Activated T-cell treated with anti-CD3 and anti-CD28 coated beads for 48 hours (primary cell): Measurements from ENCODE around the gene ATP2B2.
"Not testable (repeated sequence)": the region's sequence is repeated elsewhere in the genome, so short reads cannot be mapped to it uniquely, and the experiment has no call there.

Experiments used
- DNase-seq: peaks from one replicate; pipeline ENCODE4 v3.0.0-alpha.2; 2020; ENCODE audit warnings: low read depth

Gene ATP2B2

DNA sequence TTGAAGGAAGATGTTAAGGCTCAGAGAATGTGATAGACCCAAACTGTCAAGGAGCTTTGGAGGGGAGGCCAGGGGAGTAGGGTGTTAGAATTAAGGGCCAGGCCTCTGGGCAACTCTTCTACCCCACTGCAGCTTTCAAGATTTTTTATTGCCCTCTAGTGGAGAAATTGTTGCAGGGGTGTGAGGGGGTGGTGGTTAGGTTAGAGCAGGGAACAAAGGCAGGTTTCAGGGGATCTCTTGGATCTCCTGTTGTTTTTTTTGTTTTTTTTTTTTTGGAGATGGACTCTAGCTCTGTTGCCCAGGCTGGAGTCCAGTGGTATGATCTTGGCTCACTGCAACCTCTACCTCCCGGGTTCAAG lies 183.1 kb downstream of the ATP2B2 start:
- DNase-seq: no peak

DNA sequence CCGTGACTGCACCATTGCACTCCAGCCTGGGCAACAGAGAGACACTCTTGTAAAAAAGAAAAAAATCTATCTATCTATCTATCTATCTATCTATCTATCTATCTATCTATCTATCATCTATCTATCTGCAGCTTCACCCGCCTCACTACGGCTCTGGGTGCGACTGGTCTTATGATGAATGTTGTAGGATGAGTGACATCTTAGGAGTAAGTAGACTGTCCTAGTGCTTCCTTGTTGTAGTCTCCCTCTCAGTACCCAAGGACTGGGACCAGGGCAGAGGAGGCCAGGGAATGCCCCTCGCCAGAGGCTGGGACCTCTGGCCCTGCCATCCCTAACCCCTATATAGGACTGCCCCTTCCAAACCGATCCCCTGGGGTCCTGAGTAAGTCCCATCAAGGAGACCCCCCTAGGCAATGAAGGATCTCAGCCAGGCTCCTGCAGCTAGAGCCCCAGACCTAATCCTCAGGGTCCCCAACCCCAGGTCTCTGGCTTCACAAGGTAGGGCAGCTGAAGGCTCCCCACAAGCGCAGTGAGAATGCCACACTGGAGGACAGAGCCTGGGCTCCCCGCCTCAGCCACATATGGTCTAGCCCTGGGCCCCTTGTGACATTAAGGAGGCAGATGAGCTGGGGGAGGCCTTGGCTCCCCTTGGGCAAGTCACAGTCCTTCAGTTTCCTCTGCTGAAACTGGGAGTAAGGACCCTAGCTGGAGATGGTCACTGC lies 183.6 kb downstream of the ATP2B2 start:
- no peak for DNase-seq

DNA sequence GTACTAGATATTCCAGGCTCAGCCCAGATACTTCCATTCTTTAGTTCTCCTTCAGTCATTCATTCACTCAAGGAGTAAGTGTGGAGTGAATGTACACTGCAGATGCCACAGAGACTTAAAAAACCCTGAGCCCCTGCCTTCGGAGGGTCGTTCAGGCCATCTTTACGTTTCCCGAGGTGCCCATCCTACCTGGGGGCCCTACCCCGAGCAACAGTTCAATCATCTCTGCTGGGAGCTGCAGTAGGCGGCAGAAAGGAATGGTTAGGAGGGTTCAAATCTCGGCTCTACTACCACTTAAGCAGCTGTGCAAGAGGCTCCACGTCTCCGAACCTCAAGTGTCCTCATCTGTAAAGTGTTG lies 185.1 kb downstream of the ATP2B2 start:
- no peak for DNase-seq

DNA sequence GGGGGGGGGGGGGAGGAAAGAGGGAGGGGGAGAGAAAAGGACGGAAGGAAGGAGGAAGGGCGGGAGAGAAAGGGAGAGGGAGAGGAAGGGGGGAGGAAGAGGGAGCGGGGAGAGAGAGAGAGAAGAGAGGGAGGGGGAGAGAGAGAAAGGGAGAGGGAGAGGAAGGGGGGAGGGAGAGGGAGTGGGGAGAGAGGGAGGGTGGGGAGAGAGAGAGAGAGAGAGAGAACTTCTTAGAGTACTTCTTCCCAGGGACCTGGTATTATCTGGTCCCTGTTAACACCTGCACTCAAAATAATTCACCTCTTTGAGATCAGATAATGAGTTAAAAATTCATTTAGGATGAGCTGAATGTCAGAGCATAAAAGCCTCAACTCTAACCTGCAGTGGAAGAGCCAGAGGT lies 185.6 kb downstream of the ATP2B2 start:
- DNase-seq: no peak

DNA sequence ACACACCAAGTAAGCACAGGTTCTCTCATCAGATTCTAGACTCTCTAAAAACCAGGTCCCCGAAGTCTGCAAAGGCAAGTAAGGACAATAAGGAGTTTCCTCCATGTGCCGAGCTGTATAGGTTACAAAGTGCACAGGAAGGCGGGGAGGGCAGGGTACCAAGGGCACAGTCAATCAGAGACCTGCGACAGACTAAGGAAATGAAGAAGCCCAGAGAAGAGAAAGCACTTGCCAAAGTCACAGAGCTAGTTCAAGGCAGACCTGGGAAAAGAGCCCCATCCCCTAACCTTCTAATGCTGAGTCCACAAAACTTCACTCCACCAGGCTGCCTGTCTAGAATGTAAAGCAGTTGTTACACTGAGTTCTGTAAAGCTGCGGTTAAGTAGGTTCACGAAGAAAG lies 186.1 kb downstream of the ATP2B2 start:
- no peak for DNase-seq

DNA sequence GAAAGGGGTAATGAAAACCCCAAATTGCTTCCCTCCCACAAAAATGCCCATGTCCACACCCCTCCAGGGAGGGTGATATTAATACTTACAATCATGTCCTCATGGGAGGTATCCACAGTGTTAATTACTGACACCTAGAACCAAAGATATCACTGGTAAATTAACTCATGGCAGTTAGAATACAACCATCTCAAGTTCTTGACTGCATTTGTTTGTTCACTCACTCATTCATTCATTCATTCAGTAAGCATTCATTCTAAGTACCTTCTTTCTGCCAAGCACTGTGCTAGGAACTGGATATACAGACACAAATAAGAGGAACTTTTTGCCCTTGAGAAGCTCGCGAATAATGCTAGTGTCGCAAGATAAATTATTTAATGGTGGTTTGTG lies 187.4 kb downstream of the ATP2B2 start:
- DNase-seq: no peak

DNA sequence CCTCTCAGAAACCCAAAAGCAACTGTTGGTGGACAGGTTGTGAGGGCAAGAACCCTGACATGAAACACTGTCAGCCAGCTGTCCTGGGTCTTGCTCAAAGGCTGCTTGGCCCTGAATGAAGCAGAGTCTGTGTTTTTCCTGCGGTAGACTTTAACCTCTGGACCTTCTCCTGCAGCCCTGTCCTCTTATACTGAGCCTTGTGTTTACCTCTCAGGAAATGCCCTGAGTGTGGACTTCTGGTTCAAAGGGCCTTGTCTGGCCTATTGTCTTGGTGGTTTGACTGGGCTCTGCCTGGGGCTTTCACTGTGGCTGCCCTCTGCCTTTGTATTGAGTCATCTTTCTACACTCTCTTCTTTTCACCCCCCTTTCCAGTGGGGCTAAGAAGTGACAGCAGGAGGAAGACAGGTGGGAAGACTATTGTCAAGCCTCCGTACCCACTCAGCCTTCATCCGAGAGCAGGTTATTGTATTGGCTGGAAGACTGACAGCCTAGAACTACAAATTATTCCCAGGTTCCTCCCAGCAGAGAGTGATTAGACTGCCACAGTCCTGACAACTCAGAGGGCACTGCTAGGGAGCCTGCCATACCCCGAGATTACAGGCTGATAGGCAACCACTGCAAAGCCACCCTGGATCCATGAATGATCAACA lies 187.9 kb downstream of the ATP2B2 start:
- DNase-seq: no peak

DNA sequence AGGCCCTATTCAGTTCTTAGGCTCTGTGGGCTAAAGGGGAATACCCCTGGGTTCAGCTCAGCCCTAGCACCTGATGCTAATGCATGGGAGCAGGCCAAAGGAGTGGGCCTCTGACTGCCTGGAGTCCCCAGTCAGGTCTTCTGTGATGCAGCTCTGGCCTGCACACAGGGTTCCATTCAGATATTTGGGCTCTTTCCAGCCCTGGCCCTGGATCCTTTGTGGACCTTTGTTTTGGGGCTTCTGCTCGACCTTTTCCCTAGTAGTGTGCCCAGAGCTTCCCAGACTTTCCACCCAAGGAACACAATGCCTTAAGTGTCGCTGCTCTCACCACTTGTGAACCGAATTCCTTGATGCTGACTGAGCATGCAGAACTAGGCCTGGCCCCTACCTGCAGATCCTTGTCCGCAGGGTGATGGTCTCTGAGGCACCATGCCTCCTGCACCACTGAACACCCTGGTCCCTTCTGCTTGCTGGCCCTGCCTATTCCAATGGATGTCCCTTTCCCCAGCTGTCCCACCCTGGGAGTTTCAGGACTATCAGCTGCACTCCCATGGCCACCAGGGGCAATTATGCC lies 189.5 kb downstream of the ATP2B2 start:
- DNase-seq: no peak

DNA sequence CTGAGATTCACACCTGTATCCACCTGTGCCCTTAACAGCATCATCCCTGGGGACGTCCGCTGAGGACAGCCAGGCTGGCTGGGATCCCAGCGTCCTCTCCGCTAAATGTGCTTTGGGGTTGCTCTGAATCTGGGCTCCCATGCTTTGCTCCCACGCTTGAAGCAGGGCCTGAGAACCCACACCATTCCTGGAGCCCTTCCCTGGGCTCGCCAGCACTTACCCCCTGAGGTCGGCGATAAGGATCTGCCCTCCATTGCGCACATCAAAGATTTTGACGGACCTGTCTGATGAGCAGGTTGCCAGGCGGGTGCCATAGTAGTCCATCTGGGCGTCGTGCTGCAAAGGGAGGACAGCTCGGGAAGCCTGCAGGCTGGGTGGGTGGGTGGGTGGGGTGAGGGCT lies 190.3 kb downstream of the ATP2B2 start:
- no peak for DNase-seq

DNA sequence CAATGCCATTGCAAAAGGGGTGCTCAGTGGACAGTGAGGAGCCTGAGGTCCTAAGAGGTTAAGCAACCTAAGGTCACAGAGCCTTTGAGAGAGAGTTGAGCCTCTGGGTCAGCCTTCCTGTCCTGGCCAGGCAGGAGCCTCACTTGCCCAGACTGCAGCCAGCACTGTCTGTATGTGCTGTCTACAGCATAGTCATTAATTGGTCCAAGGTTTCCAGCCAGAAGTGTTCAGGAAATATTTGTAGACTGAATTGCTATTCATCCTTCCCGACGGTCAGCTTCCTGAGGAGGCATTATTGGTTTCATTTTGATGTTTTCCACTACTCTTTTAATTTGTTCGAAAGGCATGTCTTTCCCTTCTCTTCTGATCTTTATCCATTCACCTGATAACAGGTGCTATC lies 192.5 kb downstream of the ATP2B2 start:
- no peak for DNase-seq

DNA sequence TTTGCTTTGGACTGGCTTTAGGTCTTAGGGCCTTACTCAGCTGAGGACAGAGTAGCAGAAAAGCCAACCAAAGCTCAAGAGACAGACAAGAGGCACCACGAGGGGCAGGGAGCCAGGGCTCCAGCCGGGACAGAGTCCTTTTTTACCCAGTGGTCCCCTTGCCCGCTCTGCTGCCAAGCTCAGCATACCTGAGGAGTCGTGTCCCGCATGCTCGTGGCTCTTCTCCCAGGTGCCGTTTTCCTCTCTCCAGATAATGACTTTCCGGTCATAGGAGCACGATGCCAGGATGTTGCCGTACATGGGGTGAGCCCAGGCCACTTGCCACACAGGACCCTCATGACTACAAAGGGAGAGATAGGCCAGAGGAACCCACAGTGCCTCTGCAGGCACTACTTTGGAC lies 193.0 kb downstream of the ATP2B2 start:
- DNase-seq: no peak

DNA sequence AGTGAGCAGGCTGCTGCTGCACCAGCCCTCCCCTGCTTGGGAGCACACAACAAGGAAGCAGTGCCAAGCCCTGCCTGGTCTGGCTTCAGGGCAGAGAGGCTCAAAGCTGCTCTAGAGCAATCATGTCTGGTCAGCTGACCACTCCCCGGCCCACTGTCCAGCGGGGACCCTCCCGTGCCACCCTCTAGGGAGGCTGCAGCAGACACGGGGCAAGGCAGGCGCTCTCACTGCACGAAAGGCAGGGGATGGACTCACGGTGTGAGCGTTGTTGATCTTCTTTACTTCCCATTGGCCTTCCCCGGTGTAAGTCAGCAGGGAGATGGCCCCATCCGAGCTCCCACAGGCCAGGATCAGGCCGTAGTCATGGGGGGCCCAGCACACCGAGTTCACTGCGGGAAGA lies 193.7 kb downstream of the ATP2B2 start:
- no peak for DNase-seq

DNA sequence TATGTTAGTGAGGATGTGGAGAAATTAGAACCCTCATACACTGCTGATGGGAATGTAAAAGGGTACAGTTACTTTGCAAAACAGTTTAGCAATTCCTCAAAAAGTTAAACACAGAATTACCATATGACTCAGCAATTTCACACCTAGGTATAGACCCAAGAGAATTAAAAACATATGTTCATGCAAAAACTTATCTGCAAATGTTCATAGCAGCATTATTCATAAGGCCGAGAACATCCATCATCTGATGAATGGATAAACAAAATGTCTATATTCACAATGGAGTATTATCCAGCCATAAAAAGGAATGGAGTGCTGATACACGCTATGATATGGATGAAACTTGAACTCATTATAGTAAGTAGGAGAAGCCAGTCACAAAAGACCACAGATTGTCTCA lies 194.8 kb downstream of the ATP2B2 start:
- no peak for DNase-seq

DNA sequence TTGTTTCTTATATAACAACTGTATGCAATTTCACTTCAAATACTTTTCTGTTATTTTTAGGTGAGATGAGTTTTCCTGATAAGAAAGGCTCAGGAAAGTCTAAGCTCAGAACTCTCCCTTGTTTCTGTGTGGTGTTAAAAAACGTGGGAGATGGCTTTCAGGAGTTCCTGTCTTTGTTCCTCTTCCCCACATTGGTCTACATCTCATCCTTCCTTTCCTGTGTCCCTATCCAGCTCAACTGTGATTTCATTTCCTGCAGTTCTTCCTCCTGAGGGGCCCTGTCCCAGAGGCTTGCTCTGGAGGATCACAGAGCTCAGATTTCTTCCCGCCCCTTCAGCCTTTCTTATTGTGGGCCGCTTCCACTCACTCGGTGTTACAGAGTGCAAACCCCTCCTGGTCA lies 195.7 kb downstream of the ATP2B2 start:
- DNase-seq: no peak

DNA sequence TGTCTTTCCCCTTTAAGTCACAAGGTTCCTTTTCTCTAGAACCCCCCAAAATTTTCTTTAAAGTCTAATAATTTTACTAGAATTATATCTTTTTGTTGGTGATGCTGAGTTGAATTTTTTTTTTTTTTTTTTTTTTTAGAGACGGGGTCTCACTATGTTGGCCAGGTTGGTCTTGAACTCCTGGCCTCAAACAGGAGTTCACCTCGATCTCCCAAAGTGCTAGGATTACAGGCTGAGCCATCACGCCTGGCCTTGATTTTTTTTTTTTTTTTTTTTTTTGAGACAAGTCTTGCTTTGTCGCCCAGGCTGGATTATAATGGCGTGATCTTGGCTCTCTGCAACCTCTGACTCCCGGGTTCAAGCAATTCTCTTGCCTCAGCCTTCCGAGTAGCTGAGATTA lies 196.7 kb downstream of the ATP2B2 start:
- DNase-seq: no peak

DNA sequence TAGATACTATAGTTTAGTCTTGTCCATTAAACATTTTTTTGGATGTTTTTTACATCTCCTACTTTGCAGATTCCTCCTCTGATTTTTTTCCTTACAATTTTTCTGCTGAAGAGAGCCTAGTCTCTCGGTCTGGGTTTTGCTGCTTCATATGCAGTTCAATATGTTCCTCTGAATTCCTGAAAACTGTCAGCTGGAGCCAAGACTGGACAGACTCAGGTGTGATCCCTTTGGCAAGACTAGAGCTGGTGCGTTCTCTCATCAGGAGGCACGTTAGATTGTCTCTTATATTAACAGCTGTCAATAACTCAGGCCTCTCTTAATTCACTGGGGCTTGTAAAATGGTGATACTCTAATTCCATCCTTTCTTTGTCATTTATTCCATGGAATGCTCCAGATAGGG lies 199.2 kb downstream of the ATP2B2 start:
- DNase-seq: no peak

DNA sequence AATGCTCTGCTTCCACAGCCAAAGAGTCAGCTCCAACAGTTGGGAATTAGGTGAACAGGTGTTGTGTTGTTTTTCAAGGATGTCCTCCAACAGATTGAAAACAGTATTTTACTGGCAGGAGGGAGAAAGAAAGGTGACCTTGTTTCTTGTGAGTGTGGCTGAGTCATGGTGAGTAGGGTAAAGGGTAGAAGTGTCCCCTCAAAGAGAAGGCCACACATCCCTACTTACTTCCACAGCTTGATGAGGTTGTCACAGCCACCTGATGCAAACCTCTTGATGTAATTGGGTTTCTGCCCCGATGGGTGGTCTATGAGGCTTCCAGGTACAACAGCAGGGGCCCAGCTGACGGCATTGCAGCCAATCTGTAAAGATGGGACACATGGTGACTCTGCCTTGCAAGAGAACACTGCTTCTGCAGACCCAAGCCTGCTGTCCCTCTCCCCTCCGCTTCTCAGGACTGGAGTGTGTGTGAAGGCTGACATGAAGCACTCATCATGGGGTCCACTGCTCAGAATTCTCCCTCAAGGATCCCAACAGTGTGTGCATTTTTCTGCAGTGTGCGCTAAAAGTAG lies 200.0 kb downstream of the ATP2B2 start:
- no peak for DNase-seq

DNA sequence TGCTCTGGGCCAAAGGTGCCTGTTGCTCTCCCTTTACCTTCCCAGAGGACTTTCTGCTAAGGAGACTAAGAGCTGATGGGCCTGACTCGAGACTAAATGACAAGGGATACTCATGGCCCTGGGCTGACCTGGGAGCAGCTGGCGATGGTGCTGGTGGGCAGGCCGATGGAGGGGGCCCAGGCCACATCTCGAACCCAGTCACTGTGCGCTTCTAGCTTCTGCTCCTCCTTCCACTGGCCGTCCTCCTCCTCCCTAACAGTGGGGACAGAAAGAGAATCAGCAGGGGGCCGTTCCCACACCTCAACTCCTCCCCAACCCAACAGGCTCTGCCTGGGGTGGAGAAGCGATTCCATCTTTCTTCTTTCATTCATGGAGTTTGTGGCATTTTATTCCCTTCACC lies 200.5 kb downstream of the ATP2B2 start:
- DNase-seq: no peak

DNA sequence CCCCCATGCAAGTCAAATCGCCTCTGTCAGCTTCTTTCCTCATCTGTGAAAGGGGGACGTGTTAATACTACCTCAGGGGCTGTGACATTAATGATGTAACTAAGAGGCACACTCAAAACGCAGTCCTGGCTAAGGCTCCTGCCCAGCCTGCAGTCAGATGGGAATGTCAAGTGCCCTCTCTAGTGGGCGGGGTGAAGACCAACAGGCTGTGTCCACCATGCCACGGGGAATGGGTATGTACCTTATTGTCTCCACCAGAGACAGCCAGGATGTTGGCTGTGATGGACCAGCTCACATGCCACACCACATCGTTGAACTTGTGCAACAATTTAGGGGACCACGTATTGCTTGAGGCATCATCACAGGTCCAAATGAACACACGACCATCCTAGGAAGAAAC lies 201.6 kb downstream of the ATP2B2 start:
- DNase-seq: no peak

DNA sequence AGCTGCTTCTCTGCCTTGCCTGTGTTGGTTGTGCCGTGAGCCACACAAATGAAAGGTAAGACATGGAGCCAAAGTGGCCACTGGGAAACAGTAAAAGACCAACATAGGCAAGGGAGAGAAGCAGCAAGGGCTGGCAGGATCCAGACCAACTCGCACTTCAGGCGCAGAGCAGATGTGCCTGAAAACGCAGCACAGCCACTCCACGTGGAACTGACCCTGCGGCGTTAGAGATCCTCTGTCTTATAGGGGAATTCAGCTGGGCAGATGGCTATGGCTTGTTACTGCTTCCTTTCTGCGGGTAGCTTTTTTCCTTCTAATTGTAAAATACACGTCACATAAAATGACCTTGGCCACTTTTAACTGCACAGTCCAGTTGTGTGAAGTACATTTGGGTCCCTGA lies 202.3 kb downstream of the ATP2B2 start:
- DNase-seq: no peak

DNA sequence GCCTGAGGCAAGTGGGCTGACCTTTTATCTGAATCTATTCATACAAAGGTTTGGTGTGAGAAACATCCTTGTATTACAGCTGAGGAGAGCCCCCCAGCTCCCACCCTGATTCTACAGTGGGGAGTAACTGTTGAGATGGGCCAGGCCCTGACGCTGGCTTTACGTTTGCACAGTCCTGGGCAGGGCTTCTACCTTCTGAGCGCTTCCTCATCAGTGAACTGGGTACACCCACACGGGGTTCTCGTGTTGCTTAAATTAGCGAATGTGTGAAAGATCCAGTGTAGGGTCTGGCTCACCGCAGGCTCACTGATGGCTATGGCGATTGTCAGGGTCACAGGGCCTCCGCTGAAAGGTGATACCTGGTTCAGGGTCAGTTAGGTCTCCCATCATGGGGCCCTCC lies 205.3 kb downstream of the ATP2B2 start:
- no peak for DNase-seq

DNA sequence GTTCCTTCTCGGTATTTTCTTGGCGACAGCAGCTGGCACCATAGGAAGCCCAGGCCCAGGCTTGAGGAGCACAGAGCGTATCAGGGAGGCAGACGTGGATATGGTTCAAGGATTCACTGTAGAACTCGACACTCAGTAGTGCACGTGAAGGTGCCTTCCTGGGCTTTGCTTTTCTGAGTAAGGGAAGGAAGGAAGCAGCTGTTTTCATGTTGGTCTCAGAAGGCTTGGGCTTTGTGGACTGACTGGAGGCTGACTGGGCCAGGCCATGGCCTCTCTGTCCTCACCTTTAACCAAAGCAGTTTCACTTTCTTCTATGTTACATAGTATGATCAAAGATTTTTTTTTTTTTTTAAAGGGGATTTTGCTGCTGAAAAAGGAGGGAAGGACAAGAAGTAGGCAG lies 205.7 kb downstream of the ATP2B2 start:
- no peak for DNase-seq

DNA sequence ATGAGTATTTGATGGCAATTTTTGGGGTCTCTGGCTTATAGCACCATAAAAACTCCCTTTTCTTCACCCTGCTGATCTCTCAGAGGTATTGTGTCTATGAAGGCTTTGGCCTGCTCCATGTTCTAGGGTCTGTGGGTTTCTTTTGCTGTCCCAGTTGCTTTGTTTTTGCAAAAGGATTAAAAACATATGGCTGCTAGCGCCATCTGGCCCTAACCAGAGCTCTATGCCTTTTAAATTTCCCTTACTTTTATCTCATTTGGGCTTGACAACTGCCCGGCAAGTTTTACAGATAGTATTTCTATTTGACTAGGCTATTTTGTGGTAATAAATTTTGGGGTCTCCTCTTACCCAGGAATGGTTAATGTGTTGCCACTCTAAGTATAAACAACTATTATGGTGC lies 206.2 kb downstream of the ATP2B2 start:
- DNase-seq: no peak

DNA sequence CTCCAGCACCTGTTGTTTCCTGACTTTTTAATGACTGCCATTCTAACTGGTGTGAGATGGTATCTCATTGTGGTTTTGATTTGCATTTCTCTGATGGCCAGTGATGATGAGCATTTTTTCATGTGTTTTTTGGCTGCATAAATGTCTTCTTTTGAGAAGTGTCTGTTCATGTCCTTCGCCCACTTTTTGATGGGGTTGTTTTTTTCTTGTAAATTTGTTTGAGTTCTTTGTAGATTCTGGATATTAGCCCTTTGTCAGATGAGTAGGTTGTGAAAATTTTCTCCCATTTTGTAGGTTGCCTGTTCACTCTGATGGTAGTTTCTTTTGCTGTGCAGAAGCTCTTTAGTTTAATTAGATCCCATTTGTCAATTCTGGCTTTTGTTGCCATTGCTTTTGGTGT lies 207.3 kb downstream of the ATP2B2 start:
- not testable (repeated sequence) for DNase-seq
